ENCODE measurements around the gene ZNF497. TPM values are rescaled to one million over a fixed set of nuclear protein-coding genes. Genes with fewer than 3 reads are reported as not detected.
"Not testable (repeated sequence)": the region's sequence is repeated elsewhere in the genome, so short reads cannot be mapped to it uniquely, and the experiment has no call there.

Gene ZNF497
- total RNA-seq: 3.5 TPM

DNA sequence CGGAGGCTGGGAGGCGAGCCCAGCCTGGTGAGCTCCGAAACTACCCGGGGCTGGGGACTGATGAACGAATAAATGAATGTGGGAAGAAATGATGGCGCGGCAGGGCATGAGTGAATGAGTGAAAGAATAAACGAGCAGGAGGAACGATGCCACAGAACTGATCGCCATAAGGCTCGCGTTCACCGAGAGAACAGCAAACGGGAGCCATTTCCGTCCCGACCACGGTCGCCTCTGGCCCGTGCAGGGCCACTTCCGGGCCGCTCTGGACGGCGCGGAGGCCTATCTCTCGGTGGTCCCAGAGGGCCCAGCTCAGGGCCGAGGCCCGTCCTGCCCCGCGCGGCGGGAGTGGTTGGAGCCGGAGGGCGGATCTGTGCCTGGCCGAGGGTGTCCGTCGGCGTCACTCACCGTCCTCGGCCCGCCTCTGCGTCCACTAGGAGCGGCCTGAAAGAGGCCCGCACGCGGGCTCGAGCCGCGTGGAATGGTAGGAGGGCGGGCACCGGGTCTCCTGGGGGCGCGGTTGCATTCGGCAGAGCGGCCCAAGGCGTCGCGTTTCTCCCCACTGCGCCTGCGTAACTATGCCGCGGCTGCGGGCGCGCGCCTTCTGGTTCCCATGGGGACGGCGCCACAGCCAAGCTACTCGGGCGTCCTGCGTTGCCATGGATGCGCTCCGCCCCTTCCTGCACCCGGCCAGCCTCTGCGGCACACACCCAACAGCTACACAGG lies at the start of gene ZNF497:
ZNF497 (minus strand) TSS at position 480 of the 723 bp plus-strand sequence. CDS start 5,116 bp downstream, outside the sequence.
- DNase-seq (ENCODE audit: low spot score): peak; percentile 98

DNA sequence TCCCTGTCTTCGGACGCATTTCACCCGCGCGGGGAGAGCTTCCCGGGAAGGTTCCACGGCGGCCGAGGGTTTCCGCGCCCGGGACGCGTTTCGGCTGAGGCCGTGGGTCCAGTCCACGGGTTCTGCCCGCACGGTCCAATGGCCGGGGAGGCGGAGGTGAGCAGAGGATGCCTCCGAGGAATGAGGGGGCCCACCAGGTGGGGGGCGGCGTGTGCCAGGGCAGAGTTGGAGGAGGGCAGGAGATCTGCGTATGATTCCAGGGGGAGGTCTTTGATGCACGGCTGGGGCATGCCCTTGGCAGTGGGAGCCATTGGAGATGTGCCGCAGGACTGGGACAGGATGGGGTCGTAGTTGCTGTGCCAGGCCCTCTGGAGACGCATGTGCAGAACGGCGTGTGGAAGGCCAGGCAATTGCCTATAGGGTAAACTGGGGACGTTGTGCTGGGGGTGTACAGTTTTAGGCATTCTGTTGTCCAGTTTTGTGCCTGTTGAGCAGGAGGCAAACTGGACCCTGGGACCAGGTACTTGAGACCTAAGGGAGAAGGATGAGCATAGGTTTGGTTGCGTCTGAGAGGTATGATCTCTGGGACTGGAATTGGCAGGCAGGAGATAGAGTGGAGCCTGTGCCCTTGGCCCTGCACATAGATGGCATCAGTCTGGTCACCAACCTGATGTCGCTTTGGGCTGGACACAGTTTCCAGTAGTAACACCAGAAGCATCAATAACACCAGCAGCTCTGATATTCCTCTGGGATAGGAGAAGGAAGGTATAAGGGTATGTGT lies 46.6 kb upstream of the ZNF497 start:
- DNase-seq (ENCODE audit: low spot score): no peak

DNA sequence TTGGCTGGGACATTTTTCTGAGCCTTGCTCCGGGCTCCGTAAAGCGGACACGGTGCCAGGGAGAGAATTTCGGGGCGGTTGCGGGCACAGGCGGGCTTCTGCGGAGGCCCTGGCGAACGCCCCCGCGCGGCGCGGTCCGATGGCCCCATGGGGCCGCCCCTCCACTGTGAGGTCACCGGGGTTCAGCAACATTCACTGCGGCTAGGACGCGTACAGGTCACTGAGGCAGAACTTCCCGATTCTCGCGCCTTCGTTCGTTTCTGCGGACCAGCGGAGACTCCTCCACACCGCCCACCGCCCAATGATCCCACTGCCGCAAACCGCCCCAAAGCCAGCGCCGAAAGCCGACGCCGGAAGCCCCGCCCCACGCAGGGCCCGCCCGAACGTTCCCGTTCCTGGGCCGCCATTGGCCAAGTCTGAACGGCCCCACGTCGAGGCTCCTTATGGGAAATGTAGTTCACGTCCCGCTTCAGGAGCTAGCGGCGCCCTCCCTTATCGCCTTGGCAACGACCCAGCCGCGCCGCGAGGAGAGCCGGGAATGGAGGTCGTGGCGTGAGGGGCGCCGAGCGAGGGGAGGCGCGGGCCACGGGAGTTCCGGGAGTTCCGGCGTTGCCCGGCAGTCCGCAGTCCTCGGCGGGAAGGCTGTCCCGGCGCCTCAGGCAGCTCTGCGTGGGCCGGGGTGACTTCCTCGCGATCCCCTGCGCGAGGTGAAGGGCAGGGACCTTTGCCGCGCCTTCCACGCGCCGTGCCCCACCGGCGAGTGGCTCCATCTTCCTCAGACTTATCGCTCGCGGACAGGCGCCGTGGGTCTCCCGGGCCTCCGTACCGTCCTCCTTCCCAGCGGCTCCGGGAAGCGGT lies 45.8 kb upstream of the ZNF497 start, which contains the start of gene ZNF584:
ZNF584 (plus strand) TSS at position 498 of the 858 bp plus-strand sequence. CDS start 499 bp downstream, outside the sequence.
- DNase-seq (ENCODE audit: low spot score): peak; percentile 95

DNA sequence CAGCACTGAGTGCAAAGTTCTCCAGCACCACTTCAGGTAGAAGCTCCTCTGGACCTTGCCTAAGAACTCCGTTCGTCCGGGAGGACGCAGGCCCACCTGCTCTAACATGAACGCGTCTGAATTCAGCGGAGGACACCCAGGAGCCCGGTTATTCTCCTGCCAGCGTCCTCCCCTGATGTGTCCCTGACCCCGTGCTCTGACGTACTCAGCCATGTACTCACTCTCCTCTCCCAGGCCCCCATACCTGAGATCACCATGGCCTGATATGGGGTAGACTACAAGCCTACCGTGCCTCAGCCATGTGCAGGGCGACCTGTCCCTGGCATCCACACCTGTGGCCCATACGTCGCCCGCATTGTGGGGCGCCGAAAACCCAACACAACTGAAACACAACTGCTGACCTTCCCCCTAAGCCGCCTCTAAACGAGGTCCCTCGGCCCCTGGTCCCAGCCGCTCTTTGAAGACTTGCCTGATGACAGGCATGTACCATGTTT lies 45.2 kb upstream of the ZNF497 start:
- DNase-seq (ENCODE audit: low spot score): no peak

DNA sequence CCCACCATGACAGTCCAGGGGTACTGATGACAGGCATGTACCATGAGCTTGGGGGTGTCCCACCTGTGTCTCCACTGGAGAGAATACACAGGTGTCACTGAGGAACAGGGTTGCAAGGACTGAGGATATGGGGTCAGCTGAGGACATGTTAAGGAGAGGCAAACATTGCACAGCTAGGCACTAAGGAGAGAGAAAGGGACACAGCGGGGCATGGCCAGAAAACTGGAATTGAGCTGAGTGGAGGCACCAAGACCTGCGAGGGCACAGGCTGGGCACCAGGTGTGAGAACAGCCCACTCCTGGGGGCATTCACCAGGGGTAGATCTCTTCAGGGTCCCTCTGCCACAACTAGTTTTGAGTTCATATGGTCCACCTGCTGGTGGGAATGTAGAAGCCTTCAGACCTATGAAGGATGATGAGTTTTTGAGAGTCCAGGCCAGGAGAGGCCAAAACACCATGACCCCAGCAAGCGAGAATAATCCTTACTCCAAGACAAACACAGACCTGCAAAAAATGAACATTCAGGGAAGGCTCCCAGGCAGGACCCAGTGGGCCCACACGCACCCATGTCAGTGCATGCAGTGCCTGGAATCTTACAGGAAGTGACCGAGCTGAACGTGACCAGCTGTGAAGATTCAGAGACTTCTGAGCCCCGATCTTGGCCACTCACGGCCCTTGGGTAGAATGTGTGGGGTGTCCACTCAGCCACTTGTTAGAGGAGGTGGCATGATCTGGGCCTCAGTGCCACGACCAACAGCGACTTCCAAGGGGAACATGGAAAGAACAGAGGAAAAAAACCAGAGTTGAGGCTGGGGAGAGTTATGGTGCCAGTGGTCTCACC lies 44.5 kb upstream of the ZNF497 start:
- no peak for DNase-seq (ENCODE audit: low spot score)

DNA sequence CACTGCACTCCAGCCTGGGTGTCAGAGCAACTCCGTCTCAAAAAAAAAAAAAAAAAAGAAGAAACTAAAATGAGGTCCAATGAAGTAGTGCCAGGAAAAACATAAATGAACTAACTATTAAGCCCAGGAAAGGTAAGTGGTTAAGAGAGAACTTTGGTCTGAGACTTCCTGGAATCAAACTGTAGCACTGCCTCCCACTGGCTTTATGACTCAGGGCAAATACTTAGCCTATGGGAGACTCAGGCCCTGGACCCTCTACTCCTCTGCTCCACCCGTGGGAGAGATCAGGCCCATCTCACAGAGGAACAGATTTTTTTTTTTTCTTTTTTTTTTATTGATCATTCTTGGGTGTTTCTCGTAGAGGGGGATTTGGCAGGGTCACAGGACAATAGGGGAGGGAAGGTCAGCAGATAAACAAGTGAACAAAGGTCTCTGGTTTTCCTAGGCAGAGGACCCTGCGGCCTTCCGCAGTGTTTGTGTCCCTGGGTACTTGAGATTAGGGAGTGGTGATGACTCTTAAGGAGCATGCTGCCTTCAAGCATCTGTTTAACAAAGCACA lies 41.4 kb upstream of the ZNF497 start:
- DNase-seq (ENCODE audit: low spot score): not testable (repeated sequence)

DNA sequence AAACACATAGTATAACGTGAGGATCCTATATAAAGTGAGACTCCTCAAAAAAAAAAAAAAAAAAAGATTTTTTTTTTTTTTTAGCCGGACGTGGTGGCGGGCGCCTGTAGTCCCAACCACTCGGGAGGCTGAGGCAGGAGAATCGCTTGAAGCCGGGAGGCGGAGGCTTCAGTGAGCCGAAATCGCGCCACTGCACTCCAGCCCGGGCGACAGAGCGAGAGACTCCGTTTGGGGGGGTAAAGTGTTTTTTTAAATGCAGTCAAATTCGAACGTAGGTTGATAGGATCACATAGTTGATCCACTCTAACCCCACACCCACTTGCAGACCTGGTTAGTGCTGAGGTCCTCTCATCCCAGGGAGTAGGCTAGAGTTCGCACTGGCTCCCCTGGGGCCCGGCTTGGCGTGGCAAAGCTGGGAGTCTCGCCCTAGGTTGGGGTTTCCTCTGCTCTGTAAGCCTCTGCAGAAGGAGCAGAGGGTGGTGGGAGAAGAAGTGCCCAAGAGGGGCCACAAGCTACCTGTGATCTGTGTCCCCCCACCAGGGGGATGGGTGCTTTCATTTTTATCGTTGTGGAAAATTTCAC lies 39.4 kb upstream of the ZNF497 start:
- no peak for DNase-seq (ENCODE audit: low spot score)

DNA sequence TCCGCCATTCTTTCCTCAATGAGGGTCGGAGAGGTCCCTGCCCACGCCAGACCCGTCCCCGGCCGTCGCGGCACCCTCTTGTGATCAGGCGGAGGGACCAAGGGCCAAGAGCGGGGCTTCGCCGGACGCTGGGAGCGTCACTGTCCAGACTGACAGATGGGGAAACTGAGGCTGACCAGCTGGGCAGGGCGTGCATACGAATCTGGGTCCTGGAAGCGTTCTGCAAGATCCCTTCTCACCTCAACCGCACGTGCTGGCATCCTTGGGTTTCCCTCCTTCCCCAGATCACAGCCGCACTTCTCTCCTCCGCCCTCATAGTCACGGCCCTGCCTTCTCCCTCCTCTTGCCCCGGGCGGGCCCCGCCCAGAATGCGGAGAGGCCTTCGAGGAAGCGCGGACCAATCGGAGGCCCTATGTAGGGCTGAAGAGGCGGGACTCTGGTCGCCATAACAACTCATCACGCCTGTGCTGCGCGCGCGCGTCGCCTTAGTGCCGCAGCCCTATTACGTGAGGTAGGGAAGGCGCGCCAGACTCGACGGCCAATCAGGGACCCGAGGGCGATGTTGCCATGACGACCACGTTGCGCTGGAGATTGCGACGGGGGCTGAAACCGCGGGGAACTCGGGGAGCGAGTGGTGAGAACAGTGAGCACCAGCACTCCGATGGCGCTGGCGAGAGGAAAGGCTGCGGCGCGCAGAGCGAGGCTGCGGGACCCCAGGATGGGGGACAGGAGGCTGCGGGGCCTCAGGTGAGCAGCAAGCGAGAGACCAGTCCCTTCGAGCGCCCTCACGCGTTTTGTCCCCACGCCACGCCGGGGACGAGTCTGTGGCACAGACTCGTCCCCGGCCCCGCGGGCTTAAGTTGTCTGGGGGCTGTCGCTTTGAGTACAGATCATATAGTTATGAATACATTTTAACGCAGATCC lies 38.6 kb upstream of the ZNF497 start:
- peak; percentile 100 for DNase-seq (ENCODE audit: low spot score)

DNA sequence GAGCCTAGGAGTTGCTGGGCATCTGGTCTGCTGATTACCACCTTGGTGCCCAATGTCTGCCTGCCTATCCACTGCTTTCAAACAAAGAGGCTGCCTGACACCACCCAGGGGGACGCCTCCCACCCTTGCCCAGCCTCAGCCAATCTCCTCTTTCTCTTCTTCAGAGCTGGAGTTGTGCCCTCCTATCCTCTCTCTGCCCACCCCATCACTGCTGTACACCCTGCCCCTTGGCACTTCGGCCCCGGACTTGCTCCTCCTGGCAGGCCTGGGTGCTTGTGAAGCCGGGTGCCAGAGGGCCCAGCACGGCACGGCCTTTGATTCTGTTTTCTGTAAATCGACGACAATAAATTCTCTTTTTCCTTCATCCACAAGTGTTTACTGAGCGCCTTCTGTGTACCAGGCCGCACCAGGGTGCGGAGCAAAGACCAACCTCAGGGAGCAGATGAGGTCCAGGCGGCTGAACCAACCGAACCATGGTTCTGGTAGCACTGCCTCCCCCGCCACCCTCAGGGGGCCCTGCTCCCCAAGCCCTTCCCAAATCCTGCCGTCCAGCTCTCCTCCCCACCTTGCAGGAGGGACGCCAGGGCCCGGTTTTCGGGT lies 37.9 kb upstream of the ZNF497 start:
- no peak for DNase-seq (ENCODE audit: low spot score)

DNA sequence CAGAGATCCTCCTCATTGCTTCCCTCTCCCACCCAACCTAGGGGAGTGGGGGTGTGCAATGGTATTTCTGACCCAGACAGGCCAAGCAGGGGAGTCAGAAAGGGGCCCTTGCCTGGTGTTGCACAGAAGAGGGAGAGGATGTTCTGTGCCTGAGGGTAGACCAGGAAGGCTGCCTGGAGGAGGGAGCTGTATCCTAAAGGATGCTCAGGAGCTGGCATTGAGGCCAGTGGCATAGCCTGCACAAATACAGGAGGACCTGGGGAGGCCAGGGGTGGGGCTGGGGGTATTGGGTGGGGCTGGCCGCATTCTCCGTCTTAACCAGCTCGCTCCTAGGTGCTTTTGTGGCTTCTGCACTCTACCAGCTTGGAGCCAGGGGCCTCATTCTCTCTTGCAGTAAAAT lies 37.4 kb upstream of the ZNF497 start:
- DNase-seq (ENCODE audit: low spot score): no peak

DNA sequence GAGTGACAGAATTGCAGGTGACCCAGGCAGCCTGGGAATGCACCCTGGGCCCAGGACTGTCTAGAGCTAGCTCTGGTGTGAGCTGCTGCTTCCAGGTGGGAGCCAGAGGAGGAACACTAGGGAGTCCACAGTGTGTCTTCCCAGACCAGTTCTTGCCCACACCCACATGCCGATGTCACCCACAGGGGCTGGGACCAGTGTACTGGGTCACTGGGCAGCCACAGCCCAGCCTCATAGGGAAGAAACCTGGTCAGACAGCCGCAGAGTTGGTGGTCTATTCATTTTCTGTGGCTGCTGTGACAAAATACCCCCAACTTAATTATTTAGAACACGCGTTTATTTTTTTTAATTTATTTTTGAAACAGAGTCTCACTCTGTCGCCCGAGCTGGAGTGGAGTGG lies 36.0 kb upstream of the ZNF497 start:
- DNase-seq (ENCODE audit: low spot score): no peak

DNA sequence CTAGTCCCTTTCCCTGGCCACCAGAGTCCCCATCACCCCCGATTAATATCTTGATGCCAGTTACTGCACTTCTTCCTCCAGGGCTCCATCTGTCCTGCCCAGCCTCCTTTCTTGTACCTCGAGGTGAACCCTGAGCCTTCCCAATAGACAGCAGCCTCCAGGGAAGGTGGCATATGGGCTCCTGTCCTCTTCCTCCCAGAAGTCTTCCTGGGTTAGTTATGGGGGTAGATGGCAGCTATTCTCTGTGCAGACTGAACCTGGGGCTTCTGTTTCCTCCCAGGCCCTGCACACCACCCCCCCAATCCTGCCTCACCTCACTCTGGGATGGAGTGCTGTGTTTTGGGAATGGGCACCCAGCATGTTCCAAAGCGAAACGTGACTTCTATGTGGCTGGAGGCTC lies 35.5 kb upstream of the ZNF497 start:
- no peak for DNase-seq (ENCODE audit: low spot score)

DNA sequence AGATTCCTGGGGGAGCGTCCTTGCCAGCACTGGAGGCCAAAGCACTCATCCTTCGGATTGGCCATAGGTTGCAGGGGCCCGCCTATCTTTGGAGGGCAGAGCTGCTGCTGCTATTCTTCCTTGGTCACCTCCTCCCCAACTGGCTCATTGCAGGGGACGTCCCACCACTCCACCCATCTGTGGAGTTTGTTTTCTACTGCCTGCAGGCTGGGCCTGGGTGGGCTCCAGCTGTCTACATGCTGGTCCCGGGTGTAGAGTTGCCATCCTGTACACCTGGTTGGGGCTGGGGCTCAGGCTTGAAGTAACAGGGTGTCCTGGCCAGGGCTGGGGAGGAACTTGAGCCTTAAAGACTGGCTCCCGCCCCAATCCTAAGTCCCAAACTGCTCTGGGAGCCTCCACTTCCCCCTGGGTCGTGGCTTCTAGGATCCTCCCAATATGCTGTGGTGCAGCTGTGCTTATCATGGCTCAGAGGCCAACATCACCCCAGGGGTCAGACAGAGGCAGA lies 35.0 kb upstream of the ZNF497 start:
- DNase-seq (ENCODE audit: low spot score): no peak

DNA sequence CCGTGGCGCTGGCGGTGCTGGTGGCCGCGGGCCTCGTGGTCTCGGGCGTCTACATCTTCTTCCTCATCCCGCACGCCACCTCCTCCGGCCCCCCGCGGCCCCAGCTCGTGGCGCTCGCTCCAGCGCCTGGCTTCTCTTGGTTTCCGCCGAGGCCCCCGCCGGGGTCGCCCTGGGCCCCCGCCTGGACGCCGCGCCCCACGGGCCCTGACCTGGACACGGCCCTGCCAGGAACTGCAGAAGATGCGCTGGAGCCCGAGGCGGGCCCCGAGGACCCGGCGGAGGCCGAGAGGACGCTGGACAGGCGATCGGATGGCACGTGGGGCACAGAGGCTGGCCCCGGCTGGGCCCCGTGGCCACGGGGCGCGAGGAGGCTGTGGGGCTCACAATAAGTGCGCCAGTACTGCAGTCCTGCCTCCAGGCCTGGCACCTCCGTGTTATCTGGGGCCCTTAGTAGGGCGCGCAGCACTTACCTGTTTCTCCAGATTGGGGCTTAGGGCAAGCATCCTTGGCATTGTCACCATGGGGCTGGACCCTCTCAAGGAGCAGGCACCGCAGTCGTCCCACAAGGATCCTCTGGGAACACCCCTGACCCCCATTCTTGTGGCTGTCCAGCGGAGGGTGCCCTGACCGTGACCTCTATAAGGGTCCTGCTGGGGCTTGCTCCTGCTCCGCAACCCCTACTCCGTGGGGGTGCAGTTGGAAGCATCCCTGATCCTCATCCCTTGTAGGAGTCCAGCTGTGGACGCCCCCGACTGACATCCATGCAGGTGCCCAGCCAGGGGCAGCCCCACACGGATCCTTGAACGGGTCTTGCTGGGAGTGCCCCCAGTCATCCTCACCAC lies 34.4 kb upstream of the ZNF497 start:
- no peak for DNase-seq (ENCODE audit: low spot score)

DNA sequence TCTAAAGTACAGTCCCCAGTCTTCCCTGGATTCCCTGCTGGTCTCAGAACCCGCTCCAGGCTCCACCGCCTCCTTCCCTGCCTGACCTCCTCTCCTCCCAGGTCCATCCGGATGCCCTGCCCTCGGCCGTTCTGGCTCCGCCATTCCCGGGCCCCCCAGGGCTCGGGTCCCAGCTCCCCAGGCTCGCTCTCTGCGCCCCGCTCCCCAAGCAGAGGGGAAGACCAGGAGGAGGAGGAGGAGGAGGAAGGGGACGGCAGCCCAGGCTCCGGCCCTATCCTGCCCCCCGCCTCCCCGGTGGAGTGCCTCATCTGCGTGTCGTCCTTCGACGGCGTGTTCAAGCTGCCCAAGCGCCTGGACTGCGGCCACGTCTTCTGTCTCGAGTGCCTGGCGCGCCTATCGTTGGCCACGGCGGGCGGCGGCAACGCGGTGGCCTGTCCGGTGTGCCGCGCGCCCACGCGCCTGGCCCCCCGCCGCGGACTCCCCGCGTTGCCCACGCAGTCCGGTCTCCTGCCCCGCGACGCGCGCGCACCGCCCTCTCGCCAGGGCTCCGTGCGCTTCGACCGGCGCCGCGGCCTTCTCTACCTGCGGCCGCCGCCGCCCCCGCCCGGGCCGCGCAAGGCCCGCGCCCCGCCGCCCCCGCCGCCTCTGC lies 33.6 kb upstream of the ZNF497 start:
- no peak for DNase-seq (ENCODE audit: low spot score)

DNA sequence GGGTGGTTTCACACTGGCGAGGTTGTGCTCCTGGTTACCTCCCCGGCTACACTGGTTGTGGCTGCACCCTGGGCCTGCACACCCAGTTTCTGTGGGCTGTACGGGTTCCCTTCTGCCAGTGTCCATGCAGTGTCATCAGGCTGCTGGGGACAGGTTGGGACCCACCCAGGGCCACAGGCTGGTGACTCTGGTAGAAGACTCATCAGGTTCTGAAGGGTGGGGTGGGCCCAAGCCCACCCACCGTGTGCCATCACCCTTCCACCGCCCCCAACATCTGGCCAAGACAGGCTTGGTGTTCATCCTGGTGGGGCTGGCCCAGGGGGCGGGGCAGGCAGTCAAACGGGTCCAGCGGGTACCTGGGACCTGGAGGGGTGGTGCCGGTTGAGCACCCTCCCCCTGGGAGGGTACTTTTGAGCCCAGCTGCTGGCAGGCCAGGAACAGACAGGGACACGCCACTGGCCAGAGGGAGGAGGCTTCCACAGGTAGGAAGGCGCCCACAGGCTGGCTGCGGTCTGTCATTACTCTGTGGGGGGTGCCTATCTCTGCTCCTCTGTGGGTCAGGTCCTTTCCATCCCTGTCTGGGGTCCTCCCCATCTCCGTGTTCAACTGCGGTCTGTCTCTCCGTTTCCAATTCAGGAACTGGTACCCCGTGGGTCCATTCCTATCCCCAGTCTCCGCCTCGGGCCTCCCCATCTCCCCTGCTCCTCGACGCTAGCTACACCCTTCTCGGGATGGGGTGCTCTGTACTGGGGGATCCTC lies 32.8 kb upstream of the ZNF497 start, which contains the start of gene RNF225:
RNF225 (plus strand) TSS at position 437 of the 759 bp plus-strand sequence. CDS start 434 bp downstream, outside the sequence.
- no peak for DNase-seq (ENCODE audit: low spot score)
